Heart left ventricle (tissue), 13 donors: ENCODE measurements around the gene TNRC6B.

Source experiments
- CTCF ChIP-seq, 12 donors: fragments of 200-600 bp; sonication (generic) in 4 of 12; IDR thresholded peaks; one replicate each; pipeline versions ENCODE4 v1.5.0 to v1.8.0; 2018 to 2022; ENCODE audit warnings: antibody characterized with exemption in 12 of 12, mild to moderate bottlenecking in 5 of 12
- POLR2A ChIP-seq, 2 donors: fragments of 450-650 bp; IDR thresholded peaks; one replicate each; pipeline ENCODE4 v1.6.1; 2017; ENCODE audit warnings: antibody characterized with exemption in 2 of 2, mild to moderate bottlenecking in 2 of 2, moderate library complexity in 2 of 2
- donor health status: ischemic (EF 13 %, LVEDD 7.1; RV severe dilation, severe dysfunction).
- donor health status: DM: no; HTN: yes; CAD: no.
- donor health status: DM: no; HTN: no; CAD: no.
- donor health status: ischemic (EF 25% LVEDD 6.9; RV normal size, moderate dysfunction).
- donor health status: ischemic (EF 25% LVEDD 5.7; RV mildly dilated, moderate dysfunction).
- donor health status: ischemic (EF 35%, LVEDD 5.7; RV mildly dilated, moderate dysfunction).
- donor health status: nonischemic (EF 11% LVEDD 7.7; RV severe dilation, severe dysfunction).
- donor health status: DM: yes; HTN: yes; CAD: no.
- donor health status: PGD.
- donor health status: ischemic (EF 29% LVEDD 5.4; RV normal size, mild dysfunction).
- donor health status: nonischemic (EF 23%, LVEDD 6.1; RV moderate dilation, normal function).

- TF ChIP-seq CTCF (IDR thresholded peaks at IDR 0.05) (no peak), POLR2A (IDR thresholded peaks at IDR 0.05) (no peak)
These were observed 162.3 kb downstream of the TNRC6B start for GRCh38 chr22:40340044-40340443.
